Measurements from ENCODE around the gene EAF1.
"Not testable (repeated sequence)": the region's sequence is repeated elsewhere in the genome, so short reads cannot be mapped to it uniquely, and the experiment has no call there.

EAF1 gene

GRCh38 chr3:15478640-15478979 lies 51.2 kb downstream of the EAF1 start:
- DNase-seq (ENCODE audit: low read depth in 2 of 2): no peak

- DNase-seq (ENCODE audit: low read depth in 2 of 2): no peak
Observed at GRCh38 chr3:15479400-15480224, 52.2 kb downstream of the EAF1 start.

GRCh38 chr3:15484551-15484950 lies 57.2 kb downstream of the EAF1 start:
- DNase-seq (ENCODE audit: low read depth in 2 of 2): not testable (repeated sequence)

- DNase-seq (ENCODE audit: low read depth in 2 of 2): no peak
Observed at GRCh38 chr3:15486020-15486419, 58.6 kb downstream of the EAF1 start.

- DNase-seq (ENCODE audit: low read depth in 2 of 2): no peak
Observed at GRCh38 chr3:15486979-15487378, 59.6 kb downstream of the EAF1 start.

- no peak for DNase-seq (ENCODE audit: low read depth in 2 of 2)
Observed at GRCh38 chr3:15488002-15488401, 60.6 kb downstream of the EAF1 start.

GRCh38 chr3:15490158-15490557 lies 62.8 kb downstream of the EAF1 start:
- no peak for DNase-seq (ENCODE audit: low read depth in 2 of 2)

GRCh38 chr3:15491143-15491542 lies 63.7 kb downstream of the EAF1 start:
- DNase-seq (ENCODE audit: low read depth in 2 of 2): no peak

Measured in stimulated activated CD8-positive, alpha-beta memory T cell treated with anti-CD3 and anti-CD28 coated beads, Interleukin-2, amount 100 ng/mL, for 1 hour (primary cell).